ENCODE data around the gene VSTM1.

DNA sequence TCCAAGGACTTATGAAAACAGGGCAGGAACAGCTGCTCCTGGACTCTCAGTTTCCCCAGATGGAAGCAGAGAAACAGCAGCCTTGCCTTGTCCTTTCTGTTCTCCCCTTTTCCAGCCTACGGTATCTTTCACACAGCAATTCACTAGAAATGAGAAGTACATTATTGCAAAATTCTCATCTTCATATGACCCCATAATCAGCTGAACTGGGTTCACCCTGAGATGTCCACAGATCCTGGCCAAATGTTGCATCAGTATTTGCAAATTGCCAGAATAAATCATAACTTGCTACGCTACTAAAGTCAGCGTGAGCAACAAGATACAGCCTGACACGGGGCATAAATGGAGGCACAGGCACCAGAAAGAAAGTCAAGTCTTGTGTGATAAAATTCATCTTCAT lies 16.1 kb downstream of the VSTM1 start:
- TF ChIP-seq, protein P1, sequence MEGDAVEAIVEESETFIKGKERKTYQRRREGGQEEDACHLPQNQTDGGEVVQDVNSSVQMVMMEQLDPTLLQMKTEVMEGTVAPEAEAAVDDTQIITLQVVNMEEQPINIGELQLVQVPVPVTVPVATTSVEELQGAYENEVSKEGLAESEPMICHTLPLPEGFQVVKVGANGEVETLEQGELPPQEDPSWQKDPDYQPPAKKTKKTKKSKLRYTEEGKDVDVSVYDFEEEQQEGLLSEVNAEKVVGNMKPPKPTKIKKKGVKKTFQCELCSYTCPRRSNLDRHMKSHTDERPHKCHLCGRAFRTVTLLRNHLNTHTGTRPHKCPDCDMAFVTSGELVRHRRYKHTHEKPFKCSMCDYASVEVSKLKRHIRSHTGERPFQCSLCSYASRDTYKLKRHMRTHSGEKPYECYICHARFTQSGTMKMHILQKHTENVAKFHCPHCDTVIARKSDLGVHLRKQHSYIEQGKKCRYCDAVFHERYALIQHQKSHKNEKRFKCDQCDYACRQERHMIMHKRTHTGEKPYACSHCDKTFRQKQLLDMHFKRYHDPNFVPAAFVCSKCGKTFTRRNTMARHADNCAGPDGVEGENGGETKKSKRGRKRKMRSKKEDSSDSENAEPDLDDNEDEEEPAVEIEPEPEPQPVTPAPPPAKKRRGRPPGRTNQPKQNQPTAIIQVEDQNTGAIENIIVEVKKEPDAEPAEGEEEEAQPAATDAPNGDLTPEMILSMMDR (IDR thresholded peaks at IDR 0.05), result no peak
- TF ChIP-seq POLR2A (IDR thresholded peaks at IDR 0.05), result no peak

All from prostate gland (tissue), 2 donors.